Inflammatory macrophage treated with lipopolysaccharide for 4 hours (primary cell): ENCODE data around the gene HOXA4.
A peak's percentile ranks its signal among the peaks of the same experiment; 100 is the strongest.

Experiments used
- DNase-seq: peaks from one replicate; pipeline ENCODE4 v3.0.0-alpha.2; 2020

HOXA4 gene

DNA sequence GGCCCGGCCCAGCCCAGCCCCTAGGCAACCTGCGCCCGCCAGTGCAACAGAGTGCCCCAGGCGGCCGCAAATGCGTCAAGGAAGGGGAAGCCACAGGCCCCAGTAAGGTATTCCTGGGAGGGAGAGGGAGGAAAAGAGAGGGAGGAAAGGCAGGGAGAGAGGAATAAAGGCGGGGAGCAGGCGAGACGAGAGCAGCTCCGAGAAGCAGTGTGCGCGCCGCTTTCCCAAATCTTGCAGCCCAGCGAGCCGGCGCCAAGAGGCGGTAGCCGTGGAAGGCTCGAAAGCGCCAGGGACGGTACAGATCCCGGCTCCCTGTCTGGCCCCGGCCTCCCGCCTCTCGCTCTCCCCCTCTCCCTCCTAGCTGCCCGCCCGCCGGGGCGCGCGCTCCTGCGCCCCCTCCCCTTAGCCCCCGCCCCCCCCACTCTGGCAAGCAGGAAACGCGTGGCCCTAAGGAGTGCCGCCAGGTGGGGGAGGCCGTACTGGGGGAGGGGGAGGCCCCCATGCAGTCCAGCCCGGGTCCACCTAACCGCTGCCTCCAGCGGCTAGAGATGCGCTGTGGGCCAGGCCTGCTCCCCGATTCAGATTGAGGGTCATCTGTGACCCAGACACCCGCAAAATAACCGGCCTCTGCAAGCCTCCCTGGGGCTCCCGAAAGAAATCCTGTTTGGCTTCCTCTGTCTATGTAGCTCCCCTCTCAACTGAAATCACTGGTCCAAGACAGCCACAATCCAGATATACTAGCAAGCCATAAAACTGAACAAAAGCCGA, 39.3 kb upstream of the HOXA4 start:
- DNase-seq, result no peak

DNA sequence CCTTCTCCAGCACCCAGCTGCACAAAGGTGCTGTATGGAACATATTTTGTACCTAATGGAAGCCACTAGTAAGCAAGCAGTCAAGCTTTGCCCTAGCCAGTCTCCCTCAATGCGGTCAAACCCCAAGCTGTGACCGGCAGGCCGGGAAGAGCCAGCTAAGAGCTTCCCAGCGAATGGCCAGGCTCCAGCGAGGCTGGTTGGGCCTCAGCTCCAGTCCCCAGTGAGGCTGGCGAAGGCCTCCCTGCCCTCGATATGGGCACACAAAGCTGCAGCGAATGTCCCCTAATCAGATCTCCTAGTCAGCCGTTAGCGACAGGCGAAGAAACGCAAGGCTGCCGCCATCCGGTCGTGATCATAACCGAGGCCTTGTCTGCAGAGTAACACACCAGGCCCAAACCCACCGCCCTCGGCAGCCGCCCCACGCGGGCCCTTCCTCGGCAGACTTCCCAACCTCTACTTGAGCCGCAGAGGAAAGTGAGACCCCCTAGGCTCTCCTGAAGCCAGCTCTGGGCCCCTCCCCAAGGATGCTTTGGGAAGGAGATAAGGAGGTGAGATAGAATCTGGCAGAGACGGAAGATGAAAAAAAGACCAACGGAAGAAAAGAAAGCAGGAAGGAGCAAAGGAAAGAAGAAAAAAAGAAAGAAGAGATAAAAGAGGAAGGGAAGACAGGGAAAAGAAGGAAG, 37.8 kb upstream of the HOXA4 start:
- no peak for DNase-seq

DNA sequence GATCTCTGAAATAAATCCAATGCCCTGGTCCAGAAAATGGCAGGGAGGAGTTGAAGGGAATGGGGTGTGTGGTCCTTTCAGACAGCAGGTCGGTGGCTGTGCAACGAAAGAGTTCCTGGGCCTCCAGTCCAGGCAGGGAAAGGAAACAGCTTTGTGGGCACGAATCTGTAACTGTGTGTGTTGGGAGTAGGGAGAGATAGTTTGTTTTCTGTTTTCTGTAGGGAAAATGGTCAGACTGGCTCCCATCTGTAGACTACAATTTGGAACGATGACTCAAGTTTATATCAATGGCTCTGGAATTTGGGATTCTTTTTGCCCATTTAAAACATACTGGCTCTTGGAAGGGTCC, 37.3 kb upstream of the HOXA4 start:
- DNase-seq, result no peak

DNA sequence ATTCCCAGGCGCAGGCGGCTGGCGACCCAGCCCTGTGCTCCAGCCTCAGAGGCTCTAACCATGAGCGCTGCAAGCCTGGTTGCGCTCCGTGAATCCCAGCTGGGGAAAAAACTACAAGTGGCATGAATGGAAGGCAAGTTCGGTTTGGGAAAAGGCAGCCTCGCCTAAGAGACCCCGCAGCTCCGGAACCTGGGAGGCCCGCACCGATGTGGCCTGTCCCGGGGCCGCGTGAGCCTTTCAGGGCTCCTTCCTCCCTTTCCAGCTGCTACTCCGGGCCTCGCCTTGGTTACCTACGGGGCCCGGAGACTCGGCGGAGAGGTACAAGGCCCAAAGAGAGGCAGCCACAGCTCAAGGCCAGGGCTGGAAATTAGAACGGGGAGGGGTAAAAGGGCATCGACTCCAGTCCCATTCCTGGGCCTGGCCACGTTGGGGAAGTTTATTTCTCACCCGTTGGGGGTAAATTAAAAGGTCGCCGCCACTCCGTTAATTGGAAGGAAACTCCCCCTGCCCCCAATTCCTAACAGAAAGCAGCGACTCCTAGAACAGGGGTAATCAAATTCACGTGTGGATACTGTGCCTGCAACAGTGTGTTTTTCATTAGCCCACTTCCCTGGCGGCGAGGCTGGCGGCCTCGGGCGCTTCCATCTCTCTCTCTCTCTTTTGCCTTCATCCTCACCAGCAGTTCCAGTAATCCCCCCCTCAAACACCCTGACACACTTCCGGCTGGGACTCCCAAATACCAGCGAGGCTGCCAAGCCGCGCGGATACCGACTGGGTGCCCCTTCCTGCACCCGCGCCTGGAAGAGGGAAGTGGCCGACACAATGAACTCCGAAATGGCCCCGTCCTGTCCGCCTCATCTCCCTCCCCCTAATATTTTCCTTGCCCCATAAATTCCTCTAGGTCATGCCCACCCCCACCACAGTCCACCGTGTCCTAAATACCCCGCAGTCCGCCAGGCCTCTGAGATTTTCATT, 36.3 kb upstream of the HOXA4 start:
- DNase-seq, result no peak

DNA sequence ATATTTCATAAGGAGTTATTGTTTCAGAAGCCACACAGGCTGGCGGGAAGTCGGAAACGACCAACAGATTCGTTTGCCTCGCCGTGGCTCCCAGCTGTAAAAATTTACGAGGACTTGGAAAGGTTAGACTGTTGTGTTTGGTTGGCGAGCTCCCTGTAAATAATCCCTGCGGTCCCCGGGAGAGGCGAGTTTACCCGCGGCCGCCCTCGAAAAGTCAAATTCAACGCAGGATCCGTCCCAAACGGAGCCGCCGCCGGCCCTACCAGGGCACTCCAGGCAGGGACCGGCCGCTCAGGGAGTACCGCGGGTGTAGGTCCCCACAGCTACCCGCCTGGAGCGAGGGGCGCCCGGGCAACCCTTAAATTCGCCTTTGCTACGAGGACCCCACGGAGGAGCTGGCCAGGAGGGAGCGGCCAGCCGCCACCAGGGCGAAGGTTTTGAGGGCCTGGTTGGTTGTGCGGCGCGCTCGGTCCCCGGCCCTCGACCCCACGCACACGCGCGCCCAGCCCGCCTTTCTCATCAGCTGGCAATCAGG, 35.5 kb upstream of the HOXA4 start:
- no peak for DNase-seq

DNA sequence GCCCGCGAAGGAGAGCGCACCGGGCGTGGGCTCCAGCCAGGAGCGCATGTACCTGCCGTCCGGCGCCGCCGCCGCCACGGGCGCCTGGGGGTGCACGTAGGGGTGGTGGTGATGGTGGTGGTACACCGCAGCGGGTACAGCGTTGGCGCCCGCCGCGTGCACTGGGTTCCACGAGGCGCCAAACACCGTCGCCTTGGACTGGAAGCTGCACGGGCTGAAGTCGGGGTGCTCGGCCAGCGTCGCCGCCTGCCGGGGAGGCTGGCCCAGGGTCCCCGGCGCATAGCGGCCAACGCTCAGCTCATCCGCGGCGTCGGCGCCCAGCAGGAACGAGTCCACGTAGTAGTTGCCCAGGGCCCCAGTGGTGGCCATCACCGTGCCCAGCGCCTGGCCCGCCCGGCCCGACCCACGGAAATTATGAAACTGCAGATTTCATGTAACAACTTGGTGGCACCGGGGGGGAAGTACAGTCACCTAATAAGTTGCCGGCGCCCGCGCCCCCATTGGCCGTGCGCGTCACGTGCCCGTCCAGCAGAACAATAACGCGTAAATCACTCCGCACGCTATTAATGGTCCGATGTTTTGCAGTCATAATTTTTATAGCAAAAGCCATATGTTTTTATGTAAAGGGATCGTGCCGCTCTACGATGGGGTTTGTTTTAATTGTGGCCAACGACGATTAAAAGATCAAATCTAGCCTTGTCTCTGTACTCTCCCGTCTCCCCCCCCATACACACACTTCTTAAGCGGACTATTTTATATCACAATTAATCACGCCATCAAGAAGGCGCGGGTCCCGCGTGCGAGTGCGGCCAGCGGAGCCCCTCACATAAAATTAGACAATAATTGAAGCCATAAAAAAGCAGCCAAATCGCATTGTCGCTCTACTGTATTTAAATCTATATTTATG, 34.8 kb upstream of the HOXA4 start, which contains the start of gene HOXA9:
HOXA9 (minus strand) TSS at position 449 of the 907 bp plus-strand sequence; CDS start at position 369, 80 bp downstream.
- DNase-seq, result peak; percentile 85

DNA sequence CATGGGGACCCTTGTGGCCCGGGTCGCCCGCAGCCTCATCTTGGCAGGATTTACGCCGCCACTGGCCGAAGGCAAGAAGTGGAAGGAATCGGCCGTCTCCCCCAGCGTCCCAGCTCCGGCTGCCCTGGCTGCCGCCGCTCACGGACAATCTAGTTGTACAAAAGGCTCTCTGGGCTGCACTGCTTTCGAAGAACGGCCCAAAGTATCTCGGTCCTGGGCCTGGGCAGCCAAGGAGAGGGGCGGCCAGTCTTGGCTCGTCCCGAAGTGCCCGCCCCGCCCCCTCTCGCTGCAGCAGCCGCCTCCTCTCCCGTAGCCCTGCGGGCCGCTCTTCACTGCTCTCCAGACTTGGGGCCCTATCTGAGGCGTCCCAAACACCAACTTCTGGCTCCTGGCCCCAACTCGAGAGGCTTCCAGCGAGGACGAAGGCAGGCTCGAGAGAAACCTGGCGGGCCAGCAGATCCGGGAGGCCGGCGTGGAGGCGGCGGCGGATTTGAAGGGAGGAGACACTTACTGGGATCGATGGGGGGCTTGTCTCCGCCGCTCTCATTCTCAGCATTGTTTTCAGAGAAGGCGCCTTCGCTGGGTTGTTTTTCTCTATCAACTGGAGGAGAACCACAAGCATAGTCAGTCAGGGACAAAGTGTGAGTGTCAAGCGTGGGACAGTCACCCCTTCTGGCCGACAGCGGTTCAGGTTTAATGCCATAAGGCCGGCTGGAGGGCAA, 34.0 kb upstream of the HOXA4 start:
- no peak for DNase-seq

DNA sequence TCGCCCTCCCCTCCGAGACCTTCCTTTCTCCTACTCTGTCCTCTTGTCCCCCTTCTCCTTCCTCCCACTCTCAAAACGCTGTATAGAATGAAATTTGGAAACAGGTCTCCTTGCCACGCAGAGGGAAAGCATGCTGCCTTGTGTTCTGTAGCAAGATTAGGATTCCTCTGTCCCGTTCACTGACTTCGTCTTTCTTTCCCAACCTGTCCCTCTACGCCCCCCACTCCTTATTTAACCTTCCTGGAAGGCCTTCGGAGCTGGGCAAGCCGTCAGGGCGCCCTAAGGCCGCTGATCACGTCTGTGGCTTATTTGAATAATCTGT, 33.4 kb upstream of the HOXA4 start:
- DNase-seq, result no peak

DNA sequence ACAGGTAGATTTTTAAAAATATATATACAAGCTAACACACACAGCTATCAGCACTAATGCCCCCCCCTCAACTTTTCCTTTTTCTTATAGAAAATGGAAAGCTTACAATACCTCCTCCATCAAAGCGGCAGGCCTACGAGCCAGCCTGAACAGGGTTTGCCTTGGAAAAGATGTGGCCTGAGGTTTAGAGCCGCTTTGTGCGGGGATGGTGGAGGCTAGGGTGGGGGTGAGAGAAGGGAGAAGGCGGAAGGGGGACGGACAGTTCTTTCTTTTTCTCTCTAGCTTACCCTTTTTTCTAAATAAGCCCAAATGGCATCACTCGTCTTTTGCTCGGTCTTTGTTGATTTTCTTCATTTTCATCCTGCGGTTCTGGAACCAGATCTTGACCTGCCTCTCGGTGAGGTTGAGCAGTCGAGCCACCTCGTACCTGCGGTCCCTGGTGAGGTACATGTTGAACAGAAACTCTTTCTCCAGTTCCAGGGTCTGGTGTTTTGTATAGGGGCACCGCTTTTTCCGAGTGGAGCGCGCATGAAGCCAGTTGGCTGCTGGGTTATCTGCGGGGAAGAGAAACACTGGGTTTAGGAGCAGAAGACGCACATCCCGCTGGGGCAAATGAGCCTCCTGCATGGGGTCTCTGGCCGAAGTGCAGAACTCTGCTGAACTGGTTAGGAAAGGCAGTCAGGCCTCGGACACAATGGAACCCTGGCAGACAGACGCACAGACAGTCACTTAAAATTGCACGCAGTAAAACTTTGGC, 32.9 kb upstream of the HOXA4 start:
- no peak for DNase-seq

DNA sequence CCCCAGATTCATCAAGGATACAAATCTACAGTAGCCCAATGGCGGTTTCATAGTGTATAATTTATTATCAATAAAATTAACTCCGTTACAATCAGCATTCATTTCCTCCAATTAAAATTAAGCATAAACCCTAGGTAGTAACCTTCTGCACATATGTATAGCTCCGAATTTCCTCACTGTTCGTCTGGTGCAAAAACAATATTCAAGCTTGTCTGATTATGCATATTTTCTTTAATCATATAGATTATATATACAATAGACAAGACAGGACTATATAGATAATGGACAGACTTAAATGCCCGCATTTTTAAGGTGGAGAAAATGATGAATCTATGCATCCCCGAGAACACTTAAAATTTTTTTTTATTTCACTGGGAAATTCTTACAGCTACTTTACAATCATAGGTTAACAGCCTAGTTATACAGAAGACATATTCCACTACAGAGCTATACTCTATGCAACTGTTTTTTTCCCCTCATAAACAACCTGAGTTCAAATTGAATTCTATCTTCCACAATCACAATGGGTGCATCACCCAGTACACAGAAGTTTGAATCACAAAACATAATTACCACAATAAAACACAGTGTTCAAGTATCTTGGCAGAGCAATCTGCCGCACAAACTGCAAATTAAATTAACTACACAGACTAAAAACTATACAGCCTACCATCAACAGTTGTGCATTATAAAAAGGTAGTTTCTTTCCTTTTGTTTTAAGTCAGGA, 32.2 kb upstream of the HOXA4 start:
- DNase-seq, result no peak

DNA sequence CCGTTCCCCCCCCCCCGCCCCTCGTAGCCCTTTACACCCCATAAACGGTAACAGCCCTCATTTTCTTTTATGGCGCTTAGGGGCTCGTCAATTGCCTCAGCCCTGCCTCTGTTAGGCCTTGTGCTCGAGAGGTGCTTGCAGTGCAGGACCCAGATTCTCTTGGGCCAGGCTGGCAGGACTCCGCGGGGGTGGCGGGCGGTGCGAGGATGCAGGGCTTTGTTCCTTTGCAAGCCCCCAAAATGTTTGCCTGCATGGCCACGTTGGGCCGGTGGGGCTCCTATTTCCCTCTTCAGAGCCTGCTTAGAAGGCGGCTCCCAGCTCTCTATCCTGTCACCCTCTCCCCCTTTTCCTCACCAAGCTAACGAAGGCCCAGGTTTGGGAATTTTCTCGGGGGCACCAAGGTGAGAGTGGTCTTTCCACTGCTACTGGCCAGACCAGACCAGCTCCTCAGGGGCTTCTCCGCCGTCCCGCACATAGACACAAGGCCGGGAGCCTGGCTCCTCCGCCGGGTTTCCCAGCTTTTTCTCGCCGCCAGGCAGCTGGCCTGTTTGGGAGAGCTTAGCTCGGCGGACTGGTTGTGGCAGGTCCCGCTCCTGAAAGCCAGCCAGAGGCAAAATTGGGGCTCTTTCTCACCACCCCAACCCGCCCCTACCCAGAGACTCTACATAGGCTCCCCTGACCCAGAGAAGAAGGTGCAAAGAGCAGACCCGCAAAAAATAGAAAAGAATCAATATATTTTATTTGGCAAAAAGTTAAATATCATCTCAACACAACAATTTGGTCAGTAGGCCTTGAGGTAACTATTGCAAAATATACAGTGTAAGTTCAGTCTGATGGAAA, 31.4 kb upstream of the HOXA4 start:
- DNase-seq, result no peak

DNA sequence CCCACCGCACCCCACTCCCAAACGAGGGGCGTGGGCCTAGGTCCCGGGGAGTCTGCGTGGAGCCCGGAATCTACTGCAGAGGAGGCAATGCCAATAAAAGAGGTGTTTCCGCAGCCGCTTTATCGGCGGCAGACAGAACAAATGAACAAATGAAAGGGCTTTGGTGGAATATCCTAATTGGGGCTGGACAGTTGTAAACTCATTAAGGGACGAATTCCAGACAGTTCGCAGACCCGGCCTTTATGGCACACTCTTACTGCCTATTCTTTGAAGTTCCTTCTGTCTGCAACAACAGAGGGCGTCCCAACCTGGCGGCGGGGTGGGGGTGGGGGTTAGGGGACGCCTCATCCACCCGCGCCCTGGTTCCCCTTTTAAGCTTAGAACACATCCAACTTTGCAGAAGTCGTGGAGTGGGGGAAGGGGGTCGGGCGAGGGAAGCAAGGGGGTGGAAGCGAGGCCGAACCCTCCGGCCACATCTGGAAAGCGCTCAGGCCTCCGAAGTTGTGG, 30.7 kb upstream of the HOXA4 start:
- peak; percentile 61 for DNase-seq

DNA sequence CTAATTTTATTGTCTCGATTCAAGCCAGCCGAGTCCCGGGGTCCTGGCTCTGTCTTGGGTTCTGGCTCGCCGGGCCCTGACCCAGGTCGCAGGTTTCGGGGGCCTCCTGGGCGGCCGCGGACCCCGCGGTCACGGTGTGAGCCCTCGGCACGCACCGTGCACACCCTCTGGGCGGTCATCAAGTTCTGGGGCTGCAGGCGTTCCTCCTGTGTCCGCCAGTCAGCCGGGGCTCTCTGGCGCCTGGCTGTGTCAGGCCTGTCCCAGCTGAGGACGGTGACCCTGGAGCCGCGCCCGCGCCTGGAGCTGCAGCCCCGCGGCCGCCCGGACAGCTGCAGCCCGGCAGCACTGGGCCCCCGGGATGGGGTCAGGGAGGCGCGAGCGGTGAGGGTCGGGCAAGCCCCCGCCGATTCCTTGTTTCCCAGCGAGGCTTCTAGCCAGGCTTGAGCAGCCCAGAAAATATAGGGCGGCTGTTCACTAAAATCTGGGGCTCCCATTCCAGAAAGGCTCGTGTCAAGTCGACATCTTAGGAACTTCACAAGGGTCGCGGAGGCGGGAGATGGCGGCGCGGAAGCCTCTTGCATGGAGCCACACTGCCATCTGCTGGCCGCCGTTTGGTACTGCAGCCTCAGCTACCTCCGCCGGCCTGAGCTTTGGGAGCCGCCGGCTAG, 30.1 kb upstream of the HOXA4 start:
- DNase-seq, result peak; percentile 72

DNA sequence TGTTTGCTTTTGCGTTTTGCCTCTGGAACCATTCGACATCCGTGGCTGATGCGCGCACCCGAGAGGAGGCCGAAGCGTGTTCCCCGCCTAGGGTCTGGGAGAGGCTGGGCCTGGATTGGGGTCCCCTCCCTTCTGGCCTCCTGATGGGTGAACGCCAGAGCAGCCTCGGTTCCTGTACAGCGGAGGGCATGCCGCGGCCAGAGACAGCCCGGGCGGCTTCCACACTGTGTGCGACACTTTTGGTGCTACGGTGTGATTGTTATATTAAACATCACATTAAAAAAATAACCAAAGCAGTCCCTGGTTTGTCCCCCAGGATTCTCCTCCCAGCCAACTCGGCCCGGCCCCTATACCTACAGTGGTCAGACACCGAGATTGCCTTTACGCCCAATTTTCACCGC, 29.6 kb upstream of the HOXA4 start:
- no peak for DNase-seq

DNA sequence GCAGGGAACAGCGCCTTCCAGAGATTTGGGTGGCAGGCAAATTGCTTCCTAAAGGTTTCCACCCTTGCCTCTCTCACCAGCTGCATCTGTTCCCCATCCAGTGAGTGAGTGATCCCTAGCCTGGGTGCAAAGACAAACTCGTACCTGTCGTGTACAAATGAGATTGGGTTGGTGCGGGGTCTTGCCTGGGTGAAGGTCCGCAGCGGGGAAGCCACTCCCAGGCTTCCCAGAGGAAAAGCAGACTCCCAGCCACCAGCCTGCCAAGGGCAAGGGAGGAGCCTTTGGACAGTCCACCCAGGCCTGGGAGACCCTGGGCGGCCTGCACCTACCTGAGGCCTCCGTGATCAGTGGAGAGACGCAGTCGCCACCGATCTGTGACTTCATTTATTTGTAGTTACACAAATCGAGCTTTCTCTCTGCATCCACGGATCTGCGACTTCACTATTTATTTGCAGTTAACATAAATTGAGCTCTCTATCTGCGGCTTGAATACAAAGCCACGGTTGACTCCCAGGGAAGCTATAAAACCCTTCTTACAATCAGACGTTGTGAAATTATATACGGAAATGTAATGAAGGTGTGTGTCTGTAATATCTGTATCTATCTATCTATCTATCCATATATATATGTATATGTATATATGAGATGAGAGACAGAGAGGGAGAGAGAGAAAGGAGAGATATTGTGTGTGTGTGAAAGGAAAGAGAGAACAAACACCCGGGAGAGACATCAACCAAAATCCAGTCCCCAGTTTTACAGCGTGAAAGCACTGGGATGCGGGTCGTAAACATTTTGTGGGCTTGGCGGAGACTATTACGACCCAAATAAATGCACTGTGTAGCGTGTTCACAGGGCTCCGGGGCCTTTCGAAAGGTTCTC, 28.9 kb upstream of the HOXA4 start:
- DNase-seq, result no peak

DNA sequence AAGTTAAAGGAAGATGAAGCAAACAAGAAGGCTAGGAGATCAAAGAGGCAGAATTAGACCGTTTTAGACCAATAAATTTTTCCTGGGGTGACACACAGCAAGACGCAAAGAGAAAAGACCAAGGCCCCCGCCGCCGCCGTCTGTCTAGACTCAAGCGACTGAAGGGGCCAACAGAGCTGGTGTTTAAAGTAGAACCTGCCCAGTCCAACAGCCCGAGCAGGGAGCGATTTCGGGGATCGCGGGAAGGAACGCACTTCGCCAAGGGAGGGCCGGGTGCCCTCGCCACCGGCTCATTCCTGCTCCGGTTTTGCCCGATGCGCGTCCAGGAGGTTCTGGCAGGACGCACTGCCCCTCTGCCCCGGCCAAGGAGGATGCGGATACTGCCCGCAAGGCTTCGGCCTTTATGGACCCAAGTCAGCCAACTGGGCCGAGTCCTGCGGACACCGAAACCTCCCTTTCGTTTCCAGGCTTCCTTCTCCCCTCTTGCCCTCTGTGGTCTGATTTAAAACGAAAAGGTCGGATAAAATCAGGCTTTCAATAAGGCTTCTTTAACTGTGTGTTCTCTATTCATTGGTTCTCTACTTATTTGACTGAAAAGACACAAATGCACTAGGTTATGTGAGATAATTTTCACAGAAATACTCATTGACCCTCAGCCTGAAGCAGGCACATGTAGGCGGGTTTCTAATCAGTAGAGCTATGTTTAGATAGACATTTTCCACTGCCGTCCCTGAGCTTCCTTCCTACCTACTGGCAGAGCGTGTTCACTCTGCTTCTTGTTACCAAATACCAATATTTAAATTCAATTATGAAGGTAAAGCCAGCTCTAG, 28.1 kb upstream of the HOXA4 start:
- no peak for DNase-seq
